Activated CD4-positive, CD25-positive, alpha-beta regulatory T cell treated with anti-CD3 and anti-CD28 coated beads, Interleukin-2, amount 50 U/mL, for 24 hours (primary cell): ENCODE measurements around the gene IGSF21.
"Not testable (repeated sequence)": the region's sequence is repeated elsewhere in the genome, so short reads cannot be mapped to it uniquely, and the experiment has no call there.

Source experiments
- ATAC-seq, 2 donors: fragments of 150-1000 bp; cut with Tn5 transposase; one replicate each; pipeline ENCODE4 v1.10.0; 2021; ENCODE audit warnings: mild to moderate bottlenecking in 1 of 2, moderate library complexity in 1 of 2

Gene IGSF21

DNA sequence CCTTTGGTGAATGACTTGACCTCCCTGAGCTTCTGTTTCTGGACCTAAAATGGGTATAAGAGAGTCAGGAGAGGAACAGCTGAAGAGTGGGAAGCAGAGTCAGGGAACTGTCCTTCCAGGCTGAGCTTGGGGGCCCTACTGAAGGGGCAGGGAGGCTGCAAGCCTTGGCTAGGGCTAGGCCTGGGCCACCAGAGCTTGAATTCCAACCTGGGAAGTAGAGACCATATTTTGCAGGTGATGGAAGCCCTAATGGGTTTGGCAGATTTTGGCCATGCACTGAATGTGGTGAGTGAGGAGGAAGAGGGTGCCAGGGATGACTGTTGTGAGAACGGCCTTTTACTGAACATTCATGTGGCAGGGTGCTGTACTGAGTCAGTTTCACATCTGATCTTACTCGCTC is 303.7 kb downstream of the IGSF21 start:
- ATAC-seq, result no peak

DNA sequence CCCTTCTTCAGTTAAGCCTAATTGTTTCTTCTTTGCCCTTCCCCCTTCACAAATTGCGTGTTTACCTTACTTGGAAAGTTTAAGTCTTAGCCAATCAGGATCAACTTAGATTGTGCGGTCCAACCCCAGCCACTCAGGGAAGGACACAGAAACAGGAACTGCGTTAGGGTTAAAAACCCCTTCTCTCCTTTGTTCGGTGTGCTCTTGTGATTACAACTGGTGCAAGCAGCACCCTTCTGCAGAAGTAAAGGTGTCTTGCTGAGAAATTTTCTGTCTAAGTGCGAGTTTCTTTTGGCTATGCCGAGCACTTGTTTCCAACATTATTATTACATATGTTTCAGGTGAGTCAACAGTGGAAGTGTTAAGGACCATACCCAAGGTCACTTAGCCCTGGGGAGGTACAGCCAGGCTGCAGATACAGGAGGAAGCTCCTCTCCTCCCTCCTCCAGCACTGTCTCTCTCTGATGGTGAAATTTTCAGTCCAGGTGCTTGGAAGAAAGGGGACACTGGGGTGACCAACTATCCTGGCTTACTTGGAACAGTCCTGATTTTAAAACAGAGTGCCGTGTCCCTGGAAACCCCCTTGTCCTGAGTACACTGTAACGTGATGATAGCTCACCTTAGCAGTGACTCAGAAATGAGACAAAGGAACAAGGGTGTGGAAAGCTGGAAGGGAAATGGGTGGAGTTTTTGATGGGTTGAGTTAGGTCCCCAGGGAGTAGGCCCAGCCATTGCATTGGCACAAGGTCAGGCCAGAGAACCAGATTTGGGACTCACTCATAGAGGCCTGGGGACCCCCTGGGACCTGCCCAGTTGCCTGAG is 304.4 kb downstream of the IGSF21 start:
- ATAC-seq, result no peak

DNA sequence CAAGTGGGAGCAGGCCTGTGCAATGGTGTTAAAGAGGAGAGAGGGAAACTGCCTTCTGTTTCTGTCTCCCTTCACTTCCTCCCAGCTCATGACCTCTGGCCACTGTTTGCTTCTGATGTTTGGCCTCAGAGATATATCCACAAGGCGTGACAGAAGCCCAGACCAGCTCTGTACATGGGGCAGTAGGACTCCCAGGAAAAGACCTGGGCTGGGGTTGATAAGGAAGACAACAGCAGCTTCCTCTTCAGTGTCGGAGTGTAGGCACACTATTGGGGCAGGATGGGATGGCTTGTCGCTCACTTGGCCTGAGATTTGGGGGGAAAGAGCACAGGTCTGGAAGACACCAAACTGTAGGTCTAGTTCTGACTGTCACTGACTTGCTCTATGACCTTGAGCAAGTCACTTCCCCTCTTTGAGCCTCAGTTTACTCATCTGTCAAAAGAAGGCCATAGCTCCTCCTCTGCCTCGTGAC is 305.3 kb downstream of the IGSF21 start:
- ATAC-seq, result no peak

DNA sequence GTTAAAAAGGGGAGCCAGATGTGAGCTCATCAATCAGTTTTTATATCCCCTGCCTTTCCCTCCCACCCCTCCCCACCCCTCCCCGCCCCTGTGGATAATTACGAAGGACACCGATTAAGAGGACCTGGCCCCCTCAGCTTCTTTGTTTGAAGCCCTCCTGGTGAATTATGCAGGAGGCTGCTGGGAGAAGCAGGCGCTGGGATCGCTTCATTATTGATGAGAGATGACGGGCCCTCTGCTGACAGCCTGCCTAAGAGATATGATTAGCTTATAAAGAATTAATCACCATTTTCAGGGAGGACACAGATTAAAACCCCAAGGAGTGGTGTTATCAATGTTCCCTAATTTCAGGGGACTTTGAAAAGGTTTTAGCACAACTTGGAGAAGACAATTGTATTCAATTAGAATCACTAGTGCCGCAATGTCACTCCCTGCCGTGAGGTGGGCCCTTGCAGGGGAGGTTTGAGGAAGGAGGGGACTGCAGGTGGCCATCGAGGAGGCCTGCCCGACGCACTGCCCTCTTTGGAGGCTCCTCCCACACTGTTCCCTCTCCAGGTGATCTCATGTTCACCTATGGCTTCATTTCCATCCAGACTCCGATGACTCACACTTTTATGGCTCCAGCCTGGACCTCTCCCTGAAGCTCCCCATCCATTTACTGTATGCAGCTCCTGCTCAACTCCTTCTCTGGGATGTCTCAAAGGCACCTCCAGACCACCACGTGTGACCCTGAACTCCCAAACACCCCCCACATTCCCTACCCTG is 306.1 kb downstream of the IGSF21 start:
- ATAC-seq, result no peak

DNA sequence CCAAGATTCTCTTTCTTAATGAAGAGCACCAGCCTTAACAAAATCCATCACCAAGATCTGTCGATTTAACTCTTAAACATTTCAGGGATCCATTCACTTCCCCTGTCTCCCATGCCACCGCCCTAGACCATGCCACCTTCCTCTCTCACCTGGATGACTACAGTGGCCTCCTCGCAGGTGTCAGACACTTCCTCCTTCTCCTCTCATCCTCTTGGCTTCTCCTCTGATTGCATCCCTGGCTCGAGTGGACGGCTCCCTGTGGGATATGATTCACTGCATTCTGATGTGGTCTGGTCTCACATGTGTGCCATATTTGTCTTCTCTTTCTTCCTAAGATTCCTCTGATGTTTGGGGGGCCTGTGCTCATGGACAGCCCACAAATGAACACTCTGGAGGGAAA is 306.7 kb downstream of the IGSF21 start:
- ATAC-seq, result no peak

DNA sequence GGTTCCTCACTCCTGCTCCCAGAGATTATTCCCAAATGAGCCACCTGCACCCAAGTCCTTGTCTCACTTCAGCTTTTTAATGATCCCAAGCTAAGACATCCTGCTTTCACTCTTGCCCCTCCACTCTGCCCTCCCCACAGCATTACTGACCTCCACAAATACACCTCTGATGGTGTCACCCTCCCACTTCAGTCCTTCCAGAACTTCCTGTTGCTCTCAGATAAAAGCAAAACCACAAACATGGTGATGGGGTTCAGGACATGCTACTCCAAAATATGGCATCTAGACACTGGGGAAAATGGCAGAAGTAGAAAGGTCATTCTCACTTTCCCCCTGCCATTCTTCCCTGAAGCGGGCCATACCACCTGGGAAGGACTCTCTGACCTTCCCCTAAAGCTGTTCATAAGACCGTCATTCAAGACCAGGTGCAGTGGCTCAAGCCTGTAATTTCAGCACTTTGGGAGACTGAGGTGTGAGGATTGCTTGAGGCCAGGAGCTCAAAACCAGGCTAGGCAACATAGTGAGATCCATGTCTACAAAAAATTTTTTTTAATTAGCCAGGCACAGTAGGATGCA is 307.4 kb downstream of the IGSF21 start:
- no peak for ATAC-seq

DNA sequence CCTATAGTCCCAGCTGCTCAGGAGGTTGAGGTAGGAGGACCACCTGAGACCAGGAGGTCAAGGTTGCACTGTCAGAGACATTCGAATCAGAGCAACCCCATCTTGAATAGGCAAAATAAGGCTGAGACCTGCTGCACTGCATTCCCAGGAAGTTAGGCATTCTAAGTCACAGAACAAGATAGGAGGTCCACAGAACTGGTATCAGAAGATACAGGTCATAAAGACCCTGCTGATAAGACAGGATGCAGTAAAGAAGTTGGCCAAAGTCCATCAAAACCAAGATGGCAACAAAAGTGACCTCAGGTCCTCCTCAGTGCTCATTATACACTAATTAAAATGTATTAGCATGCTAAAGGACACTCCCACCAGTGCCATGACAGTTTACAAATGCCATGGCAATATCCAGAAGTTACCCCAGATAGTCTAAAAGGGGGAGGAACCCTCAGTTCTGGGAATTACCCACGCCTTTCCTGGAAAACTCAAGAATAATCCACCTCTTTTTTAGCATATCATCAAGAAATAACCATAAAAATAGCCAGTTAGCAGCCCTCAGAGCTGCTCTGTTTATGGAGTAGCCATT is 307.9 kb downstream of the IGSF21 start:
- no peak for ATAC-seq

DNA sequence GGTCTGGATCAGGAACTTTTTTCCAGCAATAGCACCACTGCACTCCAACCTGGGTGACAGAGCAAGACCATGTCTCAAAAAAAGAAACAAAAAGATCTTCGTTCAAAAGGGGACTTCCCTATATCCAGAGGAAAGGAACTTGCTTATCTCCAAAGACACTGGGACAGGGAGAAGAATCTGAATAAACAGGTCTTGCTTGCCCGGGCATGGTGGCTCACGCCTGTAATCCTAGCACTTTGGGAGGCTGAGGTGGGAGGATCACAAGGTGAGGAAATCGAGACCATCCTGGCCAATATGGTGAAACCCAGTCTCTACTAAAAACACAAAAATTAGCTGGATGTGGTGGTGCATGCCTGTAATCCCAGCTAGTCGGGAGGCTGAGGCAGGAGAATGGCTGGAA is 308.5 kb downstream of the IGSF21 start:
- ATAC-seq, result not testable (repeated sequence)

DNA sequence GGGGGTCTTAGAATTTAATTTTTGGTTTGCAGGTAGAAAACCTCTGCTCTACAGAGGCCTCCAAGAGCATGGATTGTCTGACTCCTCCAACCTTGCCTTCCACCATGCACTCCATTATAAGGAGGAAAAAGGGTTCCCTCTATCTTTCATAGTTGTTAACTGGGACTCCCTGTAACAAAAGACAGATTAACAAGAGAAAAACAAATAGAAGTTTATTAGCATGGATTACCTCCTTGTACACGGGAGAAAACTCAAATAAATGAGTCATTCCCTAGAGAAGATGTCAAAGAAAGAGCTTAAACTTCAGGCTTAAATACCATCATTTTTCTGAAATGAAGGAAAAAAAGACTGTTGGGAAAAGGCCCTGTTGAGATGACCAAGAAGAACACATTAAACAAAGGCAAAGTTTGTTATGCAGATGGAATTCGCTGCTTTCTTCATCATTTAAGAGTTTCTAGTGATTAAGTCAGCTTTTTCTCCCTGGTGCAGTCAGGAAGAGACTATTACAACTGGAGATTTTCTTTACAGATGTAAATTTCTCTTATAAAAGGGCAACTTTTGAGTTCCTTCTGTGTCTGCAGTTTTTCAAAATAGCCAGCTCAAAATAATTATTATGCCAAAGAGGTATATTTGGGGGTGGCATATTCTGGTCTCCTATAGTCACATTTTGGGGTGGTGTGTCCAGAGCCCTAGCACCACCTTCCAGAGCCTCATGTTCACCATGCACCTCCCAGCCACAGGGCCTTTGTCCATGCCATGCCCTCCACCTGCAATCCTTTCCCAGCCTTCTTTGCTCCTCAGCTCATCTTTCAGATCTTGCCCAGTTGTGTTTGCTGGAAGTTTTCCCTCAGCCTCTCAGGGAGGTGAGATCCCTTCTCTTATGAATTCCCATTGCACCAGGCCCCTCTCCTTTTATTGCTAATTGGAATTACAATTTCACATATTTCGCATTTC is 310.0 kb downstream of the IGSF21 start:
- no peak for ATAC-seq

DNA sequence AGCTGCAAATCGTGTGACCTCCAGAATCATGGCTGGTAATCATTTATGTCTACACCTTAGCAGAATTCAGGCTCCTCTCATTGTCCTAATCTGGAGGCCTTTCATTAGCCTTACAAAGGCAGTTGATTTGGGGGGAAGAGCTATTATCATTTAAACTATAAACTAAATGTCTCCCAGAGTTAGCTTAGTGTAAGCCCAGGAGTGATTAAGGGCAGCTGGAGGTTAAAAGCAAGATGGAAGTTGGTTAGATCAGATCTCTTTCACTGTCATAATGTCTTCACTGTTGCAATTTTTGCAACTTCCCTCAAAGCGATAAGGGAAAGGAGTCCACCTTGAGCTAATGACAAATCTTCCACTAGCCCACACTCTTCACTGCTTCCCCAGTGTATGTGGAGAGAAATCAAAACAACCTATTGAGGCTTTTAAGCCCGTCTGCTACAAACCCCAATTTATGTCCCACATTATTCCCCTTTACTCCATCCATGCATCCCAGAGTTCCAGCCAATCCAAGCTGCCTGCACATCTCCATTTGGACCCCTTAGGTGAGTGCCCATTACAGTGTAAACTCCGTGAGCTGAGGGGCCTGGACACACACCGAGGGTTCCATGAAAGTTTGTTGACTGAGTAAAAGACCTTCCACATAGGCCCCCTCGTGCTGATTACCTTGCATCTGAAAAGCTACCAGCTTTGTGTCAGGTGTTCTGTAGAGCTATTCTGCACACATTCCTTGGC is 311.7 kb downstream of the IGSF21 start:
- no peak for ATAC-seq

DNA sequence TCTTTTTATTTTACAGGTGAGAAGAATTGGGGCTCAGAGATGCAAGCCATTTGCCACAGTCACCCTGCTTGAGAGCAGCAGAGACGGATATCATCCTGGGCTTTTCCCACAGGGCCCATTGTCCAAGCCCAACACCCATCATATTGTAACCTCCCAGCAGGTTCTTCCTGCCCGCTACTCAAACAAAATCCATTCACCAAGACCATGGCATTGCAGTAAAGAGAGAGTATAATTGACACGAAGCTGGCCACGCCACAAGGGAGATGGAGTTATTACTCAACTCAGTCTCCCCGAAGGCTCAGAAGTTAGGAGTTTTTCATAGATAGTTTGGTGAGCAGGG is 312.2 kb downstream of the IGSF21 start:
- ATAC-seq, result no peak

DNA sequence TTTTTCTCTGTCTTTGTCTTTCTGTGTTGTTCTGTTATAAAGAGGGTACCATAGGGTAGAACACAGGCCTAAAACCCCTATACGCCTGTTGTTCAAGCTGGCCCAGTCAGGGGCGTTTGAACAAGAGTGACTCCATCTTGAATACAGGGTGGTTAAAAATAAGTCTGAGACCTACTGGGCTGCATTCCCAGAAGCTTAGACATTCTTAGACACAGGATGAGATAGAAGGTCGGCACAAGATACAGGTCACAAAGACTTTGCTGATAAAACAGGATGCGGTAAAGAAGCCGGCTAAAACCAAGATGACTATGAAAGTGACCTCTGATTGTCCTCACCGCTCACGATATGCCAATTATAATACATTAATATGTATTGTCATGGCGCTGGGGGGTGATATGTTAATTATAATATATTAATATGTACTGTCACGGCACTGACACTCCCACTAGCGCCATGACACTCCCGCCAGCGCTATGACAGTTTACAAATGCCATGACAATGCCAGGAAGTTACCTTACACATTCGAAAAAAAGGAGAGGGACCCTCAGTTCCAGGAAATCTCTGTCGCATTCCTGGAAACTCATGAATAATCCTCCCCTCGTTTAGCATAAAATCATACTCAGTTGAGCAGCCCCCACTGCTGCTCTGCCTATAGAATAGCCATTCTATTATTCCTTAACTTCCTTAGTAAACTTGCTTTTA is 314.6 kb downstream of the IGSF21 start:
- ATAC-seq, result no peak

DNA sequence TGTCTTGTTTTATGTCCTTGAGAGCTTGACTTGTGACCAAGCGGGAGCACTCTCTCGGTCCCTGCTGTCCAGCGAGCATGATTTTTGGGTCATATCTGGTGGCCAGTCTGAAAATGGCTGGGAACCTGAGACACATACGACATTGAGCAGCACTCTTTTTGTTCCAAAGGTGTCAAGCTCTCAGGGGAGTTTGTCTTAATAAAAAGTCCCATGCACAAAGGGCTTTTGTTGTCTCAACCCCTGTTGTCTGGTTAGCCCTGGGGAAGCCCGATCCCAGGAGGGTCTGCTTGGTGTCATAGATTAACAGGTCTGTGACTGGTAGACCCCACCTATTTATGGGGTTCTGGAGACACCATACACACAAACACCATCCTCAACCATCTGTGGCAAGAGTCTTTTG is 315.4 kb downstream of the IGSF21 start:
- no peak for ATAC-seq

DNA sequence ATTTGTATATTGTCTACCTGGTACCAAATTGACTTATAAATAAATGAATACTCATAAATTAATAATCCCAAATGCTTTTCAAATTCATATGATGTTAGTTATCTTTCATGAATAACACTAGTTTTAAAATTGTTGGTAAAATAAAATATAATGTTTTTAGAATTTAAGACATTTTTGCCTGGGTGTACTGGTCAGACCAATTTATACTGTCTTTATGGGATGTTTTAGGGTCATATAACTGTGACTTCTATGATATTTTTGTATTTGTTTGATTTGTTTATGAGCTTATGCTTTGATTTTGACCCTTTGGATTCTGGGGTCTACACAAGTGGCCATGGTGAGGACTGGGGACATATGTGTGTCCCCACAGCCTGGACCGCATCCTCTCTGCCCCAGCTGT is 319.0 kb downstream of the IGSF21 start:
- ATAC-seq, result no peak
